CD14-positive monocyte (primary cell): ENCODE results near the gene FAM193A. TPM values are rescaled to one million over a fixed set of nuclear protein-coding genes. Genes with fewer than 3 reads are reported as not detected.

Experiments
- DNase-seq, 3 donors: peaks; one replicate each; pipeline ENCODE4 v3.0.0-alpha.2; 2011 to 2022
- H2AFZ ChIP-seq: 2 replicates; pipeline ENCODE4 v1.6.0; 2012; ENCODE audit warnings: mild to moderate bottlenecking, low read depth, low read length, inconsistent platforms; ENCODE audit not compliant: insufficient read depth, poor library complexity, severe bottlenecking
- H3K27ac ChIP-seq, 2 donors: 1 replicate in 1 of 2; 2 replicates in 1 of 2; pipeline ENCODE4 v1.5.1; 2012 to 2013; ENCODE audit warnings: low read length in 2 of 2, control low read depth in 1 of 2, inconsistent platforms in 1 of 2, low read depth in 1 of 2, mild to moderate bottlenecking in 1 of 2
- H3K27me3 ChIP-seq, 2 donors: one replicate each; pipeline versions ENCODE4 v1.6.0 to v1.6.1; 2011 to 2013; ENCODE audit warnings: low read length in 2 of 2; ENCODE audit not compliant: control insufficient read depth in 2 of 2, insufficient read depth in 2 of 2
- H3K36me3 ChIP-seq, 2 donors: replicated peaks in 1 of 2; 1 replicate in 1 of 2; 2 replicates in 1 of 2; pipeline versions ENCODE4 v1.5.1 to v1.6.1; 2012 to 2013; ENCODE audit warnings: low read length in 2 of 2, control low read depth in 1 of 2, inconsistent platforms in 1 of 2, mild to moderate bottlenecking in 1 of 2; ENCODE audit not compliant: insufficient read depth in 2 of 2, control insufficient read depth in 1 of 2
- H3K4me1 ChIP-seq, 2 donors: 1 replicate in 1 of 2; 2 replicates in 1 of 2; pipeline versions ENCODE4 v1.5.1 to v1.6.1; 2012 to 2013; ENCODE audit warnings: low read length in 2 of 2, control low read depth in 1 of 2, inconsistent platforms in 1 of 2, mild to moderate bottlenecking in 1 of 2, moderate library complexity in 1 of 2; ENCODE audit not compliant: insufficient read depth in 2 of 2, control insufficient read depth in 1 of 2
- H3K4me2 ChIP-seq: replicated peaks from 2 replicates; pipeline ENCODE3; 2012; ENCODE audit warnings: low read length, moderate library complexity, mild to moderate bottlenecking; ENCODE audit not compliant: poor library complexity, severe bottlenecking; ENCODE audit errors: extremely low read depth
- H3K4me3 ChIP-seq, 3 experiments: fragments of 200-600 bp in 1 of 3; sonication (generic) in 1 of 3; replicated peaks in 1 of 3; 1 replicate in 2 of 3; 2 replicates in 1 of 3; pipeline ENCODE4 v1.5.1; 2011 to 2013; ENCODE audit warnings: low read length in 3 of 3, mild to moderate bottlenecking in 3 of 3, control low read depth in 2 of 3, low read depth in 2 of 3, inconsistent platforms in 1 of 3, moderate library complexity in 1 of 3
- H3K79me2 ChIP-seq: 2 replicates; pipeline ENCODE4 v1.6.0; 2012; ENCODE audit warnings: mild to moderate bottlenecking, control low read depth, inconsistent platforms, low read length, moderate library complexity; ENCODE audit not compliant: insufficient read depth
- H3K9ac ChIP-seq: 2 replicates; pipeline ENCODE4 v1.6.0; 2017; ENCODE audit warnings: low read length, mild to moderate bottlenecking; ENCODE audit not compliant: insufficient read depth, poor library complexity, severe bottlenecking
- H3K9me3 ChIP-seq, 2 donors: replicated peaks in 1 of 2; 1 replicate in 1 of 2; 2 replicates in 1 of 2; pipeline versions ENCODE4 v1.5.1 to v1.6.1; 2012 to 2013; ENCODE audit warnings: low read length in 2 of 2, control low read depth in 1 of 2; ENCODE audit not compliant: control insufficient read depth in 1 of 2, insufficient read depth in 1 of 2
- H4K20me1 ChIP-seq: 2 replicates; pipeline ENCODE4 v1.6.0; 2012; ENCODE audit warnings: mild to moderate bottlenecking, low read length, control low read depth, moderate library complexity; ENCODE audit not compliant: insufficient read depth
- H3K27ac Mint-ChIP-seq, 7 donors: one replicate each; pipeline ENCODE4 v1.8.0; 2020; ENCODE audit warnings: mild to moderate bottlenecking in 7 of 7, mixed read lengths in 7 of 7, moderate library complexity in 6 of 7, inconsistent platforms in 2 of 7
- H3K27me3 Mint-ChIP-seq, 3 donors: one replicate each; pipeline ENCODE4 v1.8.0; 2021 to 2022; ENCODE audit warnings: low read depth in 3 of 3, mild to moderate bottlenecking in 3 of 3, mixed read lengths in 3 of 3, moderate library complexity in 3 of 3, inconsistent platforms in 1 of 3
- H3K36me3 Mint-ChIP-seq, 2 donors: one replicate each; pipeline ENCODE4 v1.8.0; 2020; ENCODE audit warnings: mixed read lengths in 2 of 2, inconsistent platforms in 1 of 2, mild to moderate bottlenecking in 1 of 2
- H3K4me1 Mint-ChIP-seq: one replicate; pipeline ENCODE4 v1.8.0; 2020; ENCODE audit warnings: mild to moderate bottlenecking, mixed read lengths
- H3K4me3 Mint-ChIP-seq, 2 donors: one replicate each; pipeline ENCODE4 v1.8.0; 2020; ENCODE audit warnings: mild to moderate bottlenecking in 2 of 2, mixed read lengths in 2 of 2, moderate library complexity in 1 of 2
- H3K9me3 Mint-ChIP-seq, 7 donors: one replicate each; pipeline ENCODE4 v1.8.0; 2020 to 2022; ENCODE audit warnings: mixed read lengths in 7 of 7, mild to moderate bottlenecking in 6 of 7, moderate library complexity in 6 of 7, inconsistent platforms in 2 of 7
- WGBS: methylation state at CpG from one replicate; pipeline ENCODE4 v1.1.5; 2013; ENCODE audit warnings: missing lambda C conversion rate; ENCODE audit not compliant: insufficient coverage; 5-methylcytosine and 5-hydroxymethylcytosine counted together
- intact Hi-C, 2 donors: fragments of 100-400 bp; cut with micrococcal nuclease; formaldehyde crosslinking; loops; one replicate each; pipeline versions ENCODE4 v1.15.0 to v1.15.1; 2023
- polyA plus RNA-seq, 3 donors: library from polyadenylated mRNA; depleted of rRNA in 1 of 3; unstranded in 2 of 3; stranded (reverse) in 1 of 3; fragments of 300-500 nt in 2 of 3; fragments of >200 nt in 1 of 3; fragmentation: Illumina TruSeq in 2 of 3; gene quantifications; 1 replicate in 2 of 3; 2 replicates in 1 of 3; pipeline ENCODE4 v1.2.3, GENCODE V29; 2012 to 2021
- TF ChIP-seq, protein P1 (sequence below): fragments of 200-600 bp; IDR thresholded peaks from one replicate; pipeline ENCODE4 v1.8.0; 2022; ENCODE audit warnings: antibody characterized with exemption, mild to moderate bottlenecking

Gene FAM193A
- polyA plus RNA-seq, 3 donors = 0.66 to 11.8 (median 0.82) TPM

DNA sequence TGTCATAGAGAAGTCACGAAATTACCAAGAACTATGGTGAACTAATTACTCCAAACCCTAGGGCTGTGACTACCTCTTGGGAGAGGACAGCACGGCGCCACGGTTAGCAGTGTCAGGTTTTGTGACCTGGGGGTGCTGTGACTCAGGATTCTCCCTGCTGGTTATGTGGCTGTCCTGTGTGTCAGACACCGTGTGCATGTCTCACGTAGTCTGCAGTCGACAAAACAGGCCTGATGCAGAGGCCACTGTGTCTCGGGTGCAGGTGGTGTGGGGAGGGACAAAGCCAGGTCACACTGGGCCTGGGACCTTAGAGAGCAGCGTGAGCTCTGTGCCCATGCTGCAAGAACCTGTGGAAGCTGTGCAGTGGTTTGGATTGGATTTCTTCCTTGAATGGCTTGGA lies 185.6 kb downstream of the FAM193A start:
- intact Hi-C loops = no loop called here
- Histone ChIP-seq H3K36me3 (peaks cover 33 to 73% of the 10 kb centered on the region in 2 donors), H3K27ac (no peak overlapping the region), H3K27me3 (no peaks in the 10 kb centered on the region), H3K9ac (no peak overlapping the region), H3K79me2 (no peaks in the 10 kb centered on the region), H2AFZ (no peak overlapping the region), H3K4me3 (no peak overlapping the region), H3K4me2 (no peak overlapping the region), H4K20me1 (peaks cover 5% of the 10 kb centered on the region), H3K4me1 (no peaks in the 10 kb centered on the region), H3K9me3 (no peaks in the 10 kb centered on the region)
- H3K4me3 Mint-ChIP-seq = no peak overlapping the region
- TF ChIP-seq, protein P1, sequence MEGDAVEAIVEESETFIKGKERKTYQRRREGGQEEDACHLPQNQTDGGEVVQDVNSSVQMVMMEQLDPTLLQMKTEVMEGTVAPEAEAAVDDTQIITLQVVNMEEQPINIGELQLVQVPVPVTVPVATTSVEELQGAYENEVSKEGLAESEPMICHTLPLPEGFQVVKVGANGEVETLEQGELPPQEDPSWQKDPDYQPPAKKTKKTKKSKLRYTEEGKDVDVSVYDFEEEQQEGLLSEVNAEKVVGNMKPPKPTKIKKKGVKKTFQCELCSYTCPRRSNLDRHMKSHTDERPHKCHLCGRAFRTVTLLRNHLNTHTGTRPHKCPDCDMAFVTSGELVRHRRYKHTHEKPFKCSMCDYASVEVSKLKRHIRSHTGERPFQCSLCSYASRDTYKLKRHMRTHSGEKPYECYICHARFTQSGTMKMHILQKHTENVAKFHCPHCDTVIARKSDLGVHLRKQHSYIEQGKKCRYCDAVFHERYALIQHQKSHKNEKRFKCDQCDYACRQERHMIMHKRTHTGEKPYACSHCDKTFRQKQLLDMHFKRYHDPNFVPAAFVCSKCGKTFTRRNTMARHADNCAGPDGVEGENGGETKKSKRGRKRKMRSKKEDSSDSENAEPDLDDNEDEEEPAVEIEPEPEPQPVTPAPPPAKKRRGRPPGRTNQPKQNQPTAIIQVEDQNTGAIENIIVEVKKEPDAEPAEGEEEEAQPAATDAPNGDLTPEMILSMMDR = no peak
- DNase-seq = no peak
- peaks cover 0 to 3% (median 2%) of the 10 kb centered on the region in 3 donors for H3K27me3 Mint-ChIP-seq
- WGBS = 97% methylated on average over 8 of the region's 9 CpGs
- H3K4me1 Mint-ChIP-seq = peaks cover 3% of the 10 kb centered on the region
- H3K36me3 Mint-ChIP-seq = peaks cover 59 to 81% of the 10 kb centered on the region in 2 donors
- H3K27ac Mint-ChIP-seq = peak overlapping the region in 2 of 7 donors; percentile 34 to 55
- H3K9me3 Mint-ChIP-seq = no peaks in the 10 kb centered on the region

DNA sequence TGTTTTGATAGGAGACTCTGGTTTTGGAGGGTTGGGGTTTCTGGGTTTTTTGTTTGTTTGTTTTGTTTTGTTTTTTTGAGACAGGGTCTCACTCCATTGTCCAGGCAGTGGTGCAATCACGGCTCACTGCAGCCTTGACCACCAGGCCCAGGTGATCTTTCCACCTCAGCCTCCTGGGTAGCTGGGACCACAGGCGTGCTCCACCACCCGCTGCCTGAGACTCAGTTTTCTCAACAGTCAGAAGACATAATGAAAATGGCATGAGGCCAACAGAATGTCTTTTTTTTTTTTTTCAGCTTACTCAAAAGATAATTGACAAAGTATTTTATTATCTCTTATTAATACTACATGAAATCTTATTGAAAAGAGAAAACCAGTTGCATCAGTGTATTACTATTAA lies 187.3 kb downstream of the FAM193A start:
- Histone ChIP-seq H3K9ac (no peak overlapping the region), H3K36me3 (peaks cover 23 to 68% of the 10 kb centered on the region in 2 donors), H3K27ac (no peak overlapping the region), H2AFZ (no peak overlapping the region), H3K4me2 (no peak overlapping the region), H3K4me3 (no peak overlapping the region), H4K20me1 (peaks cover 5% of the 10 kb centered on the region), H3K9me3 (no peaks in the 10 kb centered on the region), H3K27me3 (no peaks in the 10 kb centered on the region), H3K79me2 (no peaks in the 10 kb centered on the region), H3K4me1 (no peaks in the 10 kb centered on the region)
- Mint-ChIP-seq H3K9me3 (no peaks in the 10 kb centered on the region), H3K27me3 (peaks cover 0 to 3% (median 2%) of the 10 kb centered on the region in 3 donors), H3K4me1 (peaks cover 3% of the 10 kb centered on the region), H3K36me3 (peaks cover 49 to 66% of the 10 kb centered on the region in 2 donors), H3K4me3 (no peak overlapping the region), H3K27ac (peak overlapping the region in 2 of 7 donors; percentile 35 to 81)
- 100% methylated on average over 1 of the region's 3 CpGs for WGBS
- intact Hi-C loops = no loop called here
- TF ChIP-seq, protein P1 = no peak
- no peak for DNase-seq
